HepG2 (cell line): Measurements from ENCODE around the gene DLG2. TPM values are rescaled to one million over a fixed set of nuclear protein-coding genes. Genes with fewer than 3 reads are reported as not detected.

Experiments used
- ATAC-seq: fragments of 200-7000 bp; cut with Tn5 transposase; 3 replicates; pipeline ENCODE4 v1.9.1; 2020; ENCODE audit warnings: mild to moderate bottlenecking, moderate library complexity
- BruUV-seq: library from RNA; stranded (reverse); fragments of 400-500 nt; replicated peaks from 2 replicates; lab custom pipeline; 2021; lab: Mats Ljungman, UMichigan
- CTCF ChIA-PET: fragments of 300-600 bp; formaldehyde crosslinking; extraction: SDS; loops from one replicate; lab custom pipeline; 2021; ENCODE audit warnings: low total read pairs, inconsistent platforms, low intra/inter-chr PET ratio; lab: Yijun Ruan, JAX
- POLR2A ChIA-PET: fragments of 350-600 bp; sonication (Branson Sonifier 250); formaldehyde crosslinking; loops from one replicate; lab custom pipeline; 2020; ENCODE audit warnings: antibody characterized with exemption, inconsistent platforms; lab: Yijun Ruan, JAX
- DNase-seq: peaks from one replicate; pipeline ENCODE4 v3.0.0-alpha.2; 2015; ENCODE audit warnings: low spot score
- FAIRE-seq: peaks from 3 replicates; lab custom pipeline; 2011; peaks lifted over from hg19 to GRCh38; lab: Jason Lieb, UNC
- H2AFZ ChIP-seq: one replicate; pipeline ENCODE4 v1.6.1; 2011; ENCODE audit warnings: low read length, inconsistent platforms
- H3K27ac ChIP-seq: fragments of 300-600 bp; 3 replicates; pipeline ENCODE4 v1.8.0; 2011; ENCODE audit warnings: mixed run types, mild to moderate bottlenecking, mixed read lengths, low read length, inconsistent platforms; ENCODE audit not compliant: insufficient read depth; ENCODE audit errors: extremely low read length
- H3K27me3 ChIP-seq, 2 experiments: fragments of 200-600 bp in 1 of 2; 2 replicates in 1 of 2; 3 replicates in 1 of 2; pipeline versions ENCODE4 v1.6.0 to v1.8.0; 2011; ENCODE audit warnings: low read length in 2 of 2, mild to moderate bottlenecking in 2 of 2, moderate library complexity in 2 of 2, inconsistent platforms in 1 of 2; ENCODE audit not compliant: insufficient read depth in 2 of 2, control insufficient read depth in 1 of 2
- H3K36me3 ChIP-seq, 2 experiments: fragments of 200-600 bp in 1 of 2; replicated peaks in 1 of 2; 2 replicates in 1 of 2; 3 replicates in 1 of 2; pipeline versions ENCODE4 v1.5.1 to v1.8.0; 2011; ENCODE audit warnings: low read length in 2 of 2, inconsistent platforms in 1 of 2; ENCODE audit not compliant: insufficient read depth in 2 of 2, control insufficient read depth in 1 of 2
- H3K4me1 ChIP-seq: 2 replicates; pipeline ENCODE4 v1.5.1; 2012; ENCODE audit warnings: low read length, inconsistent platforms; ENCODE audit not compliant: insufficient read depth
- H3K4me2 ChIP-seq: 2 replicates; pipeline ENCODE4 v1.6.0; 2011; ENCODE audit warnings: low read depth, low read length, inconsistent platforms
- H3K4me3 ChIP-seq, 3 experiments: fragments of 200-600 bp in 1 of 3; sonication (generic), shearing (Covaris generic) in 1 of 3; replicated peaks in 1 of 3; 2 replicates each; pipeline ENCODE4 v1.5.1; 2011 to 2016; ENCODE audit warnings: low read length in 3 of 3, inconsistent platforms in 2 of 3, low read depth in 2 of 3, mild to moderate bottlenecking in 2 of 3, control low read depth in 1 of 3, mixed read lengths in 1 of 3; ENCODE audit not compliant: insufficient read depth in 1 of 3
- H3K79me2 ChIP-seq: one replicate; pipeline ENCODE4 v1.6.1; 2011; ENCODE audit warnings: low read length, inconsistent platforms; ENCODE audit not compliant: insufficient read depth
- H3K9ac ChIP-seq: 2 replicates; pipeline ENCODE4 v1.6.0; 2011; ENCODE audit warnings: mild to moderate bottlenecking, low read depth, low read length, inconsistent platforms; ENCODE audit not compliant: insufficient read depth
- H3K9me3 ChIP-seq: 2 replicates; pipeline ENCODE4 v1.5.1; 2012; ENCODE audit warnings: mild to moderate bottlenecking, low read length
- H4K20me1 ChIP-seq: 2 replicates; pipeline ENCODE4 v1.6.0; 2011; ENCODE audit warnings: inconsistent platforms, mild to moderate bottlenecking, low read length, moderate library complexity; ENCODE audit not compliant: insufficient read depth
- AKNA ChIP-seq: sonication (generic); formaldehyde crosslinking; IDR thresholded peaks from 2 replicates; pipeline ENCODE4 v1.4.0; 2020; ENCODE audit warnings: missing genetic modification reagents, borderline replicate concordance
- ARID2 ChIP-seq: sonication (generic); formaldehyde crosslinking; IDR thresholded peaks from 2 replicates; pipeline ENCODE4 v1.8.1; 2022; ENCODE audit warnings: mild to moderate bottlenecking, missing genetic modification reagents, borderline replicate concordance
- BORCS8-MEF2B ChIP-seq: sonication (generic); formaldehyde crosslinking; IDR thresholded peaks from 2 replicates; pipeline ENCODE4 v1.8.0; 2022; ENCODE audit warnings: mild to moderate bottlenecking, missing genetic modification reagents
- ESRRA ChIP-seq: sonication (generic); formaldehyde crosslinking; IDR thresholded peaks from 2 replicates; pipeline ENCODE4 v1.5.1; 2020; ENCODE audit warnings: mild to moderate bottlenecking, low read depth, missing genetic modification reagents
- HDAC6 ChIP-seq: fragments of 200-600 bp; sonication (generic); IDR thresholded peaks from 2 replicates; pipeline ENCODE4 v1.7.0; 2017; ENCODE audit warnings: mild to moderate bottlenecking, antibody characterized with exemption, low read length, low read depth
- NR3C1 ChIP-seq: sonication (generic); formaldehyde crosslinking; IDR thresholded peaks from 2 replicates; pipeline ENCODE4 v1.4.0; 2020; ENCODE audit warnings: missing genetic modification reagents
- TBL1XR1 ChIP-seq: fragments of 150-350 bp; IDR thresholded peaks from 2 replicates; pipeline ENCODE4 v1.6.1; 2014; ENCODE audit warnings: borderline replicate concordance, low read length; ENCODE audit not compliant: partially characterized antibody
- ZFP90 ChIP-seq: sonication (generic); formaldehyde crosslinking; IDR thresholded peaks from 2 replicates; pipeline ENCODE4 v1.8.0; 2022; ENCODE audit warnings: missing genetic modification reagents, mild to moderate bottlenecking, inconsistent platforms, borderline replicate concordance
- ZNF337 ChIP-seq: sonication (generic); formaldehyde crosslinking; IDR thresholded peaks from 2 replicates; pipeline ENCODE4 v1.5.1; 2020; ENCODE audit warnings: missing genetic modification reagents, low read depth, mild to moderate bottlenecking, borderline replicate concordance
- WGBS: methylation state at CpG from one replicate; pipeline ENCODE4 v1.1.6; 2017; ENCODE audit warnings: low lambda C conversion rate; 5-methylcytosine and 5-hydroxymethylcytosine counted together
- in situ Hi-C: cut with HindIII; loops from 2 replicates; pipeline ENCODE4 v1.10.0; 2017; ENCODE audit warnings: low pct_unique_long_range_greater_than_20kb; ENCODE audit not compliant: extremely low pct_ligation_motif_present
- intact Hi-C: fragments of 100-400 bp; cut with micrococcal nuclease; formaldehyde crosslinking; loops from one replicate; pipeline ENCODE4 v1.10.0; 2022; ENCODE audit not compliant: unreplicated experiment
- polyA plus RNA-seq, 8 experiments: library from polyadenylated mRNA; depleted of rRNA in 3 of 8; stranded (reverse) in 7 of 8; unstranded in 1 of 8; fragments of >200 nt; fragmentation: Illumina TruSeq in 4 of 8; extraction: Trizol in 4 of 8; gene quantifications; 2 replicates each; pipeline versions ENCODE4 v1.2.1 to v1.2.3, GENCODE V29; 2011 to 2016; ENCODE audit warnings: low read depth in 4 of 8, missing spikeins in 1 of 8, mixed read lengths in 1 of 8; ENCODE audit not compliant: insufficient read depth in 1 of 8
- total RNA-seq, 5 experiments: library from RNA; depleted of rRNA; stranded (reverse); fragments of >200 nt; fragmentation: Illumina TruSeq; extraction: Trizol; gene quantifications; 2 replicates each; pipeline ENCODE4 v1.2.3, GENCODE V29; 2016; ENCODE audit warnings: low read depth in 1 of 5

DLG2 gene
- total and polyA plus RNA-seq, 2 of the 13 experiments (the other 11 are each of a cell fraction or from before 2014, with no cell fraction given) = 0.46 to 1.0 TPM

- CTCF ChIA-PET = no interaction called here
- Histone ChIP-seq H3K79me2 (no peaks in the 10 kb centered on the region), H3K4me3 (no peak overlapping the region), H3K27ac (no peak overlapping the region), H3K27me3 (no peaks in the 10 kb centered on the region), H3K4me2 (no peak overlapping the region), H4K20me1 (no peaks in the 10 kb centered on the region), H3K4me1 (no peaks in the 10 kb centered on the region), H2AFZ (no peak overlapping the region), H3K9ac (no peak overlapping the region), H3K9me3 (no peaks in the 10 kb centered on the region), H3K36me3 (no peaks in the 10 kb centered on the region)
- TF ChIP-seq ESRRA (no peak), AKNA (CRISPR knock-in tag) (no peak), TBL1XR1 (no peak), BORCS8-MEF2B (CRISPR knock-in tag) (no peak), ARID2 (CRISPR knock-in tag) (no peak), ZNF337 (CRISPR knock-in tag) (no peak), NR3C1 (CRISPR knock-in tag) (no peak), ZFP90 (CRISPR knock-in tag) (no peak), HDAC6 (no peak)
- in situ Hi-C loops = no loop called here
- intact Hi-C loops = no loop called here
- DNase-seq = no peak
- BruUV-seq = no TSS peak
- WGBS = 10% methylated on average over 1 of the region's 1 CpG
- POLR2A ChIA-PET = no interaction called here
- no peak for FAIRE-seq
- ATAC-seq = no peak
Observed at GRCh38 chr11:85266646-85267045, 360.5 kb downstream of the DLG2 start.
